ENCODE measurements around the gene GINS2.

The GINS2 gene

DNA sequence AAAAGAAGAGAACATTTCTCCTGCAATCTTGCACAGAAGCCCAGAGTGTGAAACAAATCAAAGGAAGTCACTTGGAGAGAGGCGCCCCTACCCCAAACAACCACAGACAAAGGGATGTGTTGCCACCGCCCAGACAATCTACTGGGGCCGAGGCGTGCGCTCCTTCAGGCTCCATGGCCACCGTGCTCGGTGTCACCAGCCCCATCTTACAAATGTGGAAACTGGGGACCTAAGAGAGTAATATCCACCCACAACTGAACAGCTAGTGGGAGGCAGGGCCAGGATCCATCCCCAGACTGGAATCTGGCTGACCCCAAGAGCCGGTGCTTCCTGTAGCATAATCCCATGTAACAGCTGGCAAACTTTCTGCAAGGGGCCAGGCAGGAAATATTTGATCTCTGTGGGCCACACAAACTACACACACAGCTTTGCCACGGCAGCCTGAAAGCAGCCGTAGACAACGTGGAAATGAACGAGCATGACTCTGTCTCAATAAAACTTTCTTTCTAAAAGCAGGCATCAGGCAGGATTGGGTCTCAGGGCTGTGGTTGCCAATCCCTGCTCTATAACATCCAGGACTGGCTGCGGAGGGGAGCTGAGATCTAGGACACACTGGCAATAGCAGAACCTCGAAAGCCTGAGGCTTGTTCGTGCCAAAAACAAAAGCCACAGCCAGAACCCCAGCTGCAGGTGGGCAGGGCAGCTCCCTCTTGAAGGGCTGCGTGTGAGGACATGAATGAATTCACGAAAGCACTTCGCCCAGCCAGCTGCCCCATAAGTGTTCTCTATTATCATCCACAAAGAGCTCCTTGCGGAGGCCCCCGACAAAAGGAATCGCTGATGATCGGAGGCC is 26.6 kb upstream of the GINS2 start:
- DNase-seq, result no peak

DNA sequence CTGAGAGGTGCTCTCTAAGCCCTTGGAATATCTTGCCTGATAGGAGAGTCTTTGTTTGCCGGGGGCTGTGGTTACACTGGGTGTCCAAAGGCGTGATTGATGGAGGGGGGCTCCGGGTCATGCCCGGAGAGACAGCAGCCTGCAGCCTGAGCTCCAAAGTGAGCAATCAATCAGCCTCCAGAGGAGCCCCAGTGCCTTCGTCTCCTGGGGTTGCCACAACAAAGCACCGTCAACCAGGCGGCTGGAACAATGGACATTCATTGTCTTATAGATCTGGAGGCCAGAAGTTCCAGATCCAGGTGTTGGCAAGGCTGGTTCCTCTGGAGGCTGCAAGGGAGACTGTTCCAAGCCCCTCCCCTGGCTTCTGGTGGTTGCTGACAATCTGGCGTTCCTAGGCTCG is 24.0 kb upstream of the GINS2 start:
- DNase-seq, result no peak

DNA sequence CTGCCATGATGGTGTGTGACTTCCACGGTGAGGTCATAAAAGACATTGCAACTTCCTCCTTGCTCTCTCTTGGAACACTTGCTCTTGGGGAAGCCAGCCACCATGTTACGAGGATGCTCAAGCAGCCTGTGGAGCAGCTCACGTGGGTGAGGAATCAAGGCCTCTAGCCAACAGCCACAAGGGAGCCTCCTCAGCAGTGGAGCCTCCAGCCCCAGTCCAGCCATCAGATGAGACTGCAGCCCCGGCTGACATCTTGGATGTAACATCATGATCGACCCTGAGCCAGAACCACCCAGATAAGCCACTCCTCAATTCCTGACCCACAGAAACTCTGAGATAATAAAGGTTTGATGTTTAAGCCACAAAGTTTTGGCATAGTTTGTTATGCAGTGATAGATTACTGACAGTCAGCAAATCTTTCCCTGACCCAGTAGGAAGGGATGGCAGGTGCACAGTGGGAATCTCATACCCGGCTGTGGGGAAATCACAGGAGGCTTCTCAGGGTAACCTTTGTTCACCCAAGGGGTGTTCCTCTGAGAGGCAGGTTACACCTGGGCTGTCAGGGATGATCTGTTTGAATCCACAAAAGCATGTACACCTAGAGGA is 23.3 kb upstream of the GINS2 start:
- no peak for DNase-seq

DNA sequence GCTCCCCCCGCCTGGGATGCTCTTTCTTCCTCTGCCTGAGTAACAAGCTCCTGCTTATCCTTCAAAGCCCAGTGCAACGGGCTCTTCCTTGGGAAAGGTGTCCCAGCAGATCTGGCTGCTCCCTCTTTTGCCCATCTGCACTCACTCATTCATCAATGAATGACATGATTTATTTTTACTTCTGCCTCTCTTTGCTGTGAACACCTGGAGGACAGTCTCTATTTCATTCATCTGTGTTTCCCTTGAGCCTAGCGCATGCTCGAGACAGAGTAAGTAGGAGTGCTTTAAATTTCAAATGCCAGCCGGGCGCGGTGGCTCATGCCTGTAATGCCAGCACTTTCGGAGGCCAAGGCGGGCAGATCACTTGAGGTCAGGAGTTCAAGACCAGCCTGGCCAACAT is 22.0 kb upstream of the GINS2 start:
- DNase-seq, result no peak

DNA sequence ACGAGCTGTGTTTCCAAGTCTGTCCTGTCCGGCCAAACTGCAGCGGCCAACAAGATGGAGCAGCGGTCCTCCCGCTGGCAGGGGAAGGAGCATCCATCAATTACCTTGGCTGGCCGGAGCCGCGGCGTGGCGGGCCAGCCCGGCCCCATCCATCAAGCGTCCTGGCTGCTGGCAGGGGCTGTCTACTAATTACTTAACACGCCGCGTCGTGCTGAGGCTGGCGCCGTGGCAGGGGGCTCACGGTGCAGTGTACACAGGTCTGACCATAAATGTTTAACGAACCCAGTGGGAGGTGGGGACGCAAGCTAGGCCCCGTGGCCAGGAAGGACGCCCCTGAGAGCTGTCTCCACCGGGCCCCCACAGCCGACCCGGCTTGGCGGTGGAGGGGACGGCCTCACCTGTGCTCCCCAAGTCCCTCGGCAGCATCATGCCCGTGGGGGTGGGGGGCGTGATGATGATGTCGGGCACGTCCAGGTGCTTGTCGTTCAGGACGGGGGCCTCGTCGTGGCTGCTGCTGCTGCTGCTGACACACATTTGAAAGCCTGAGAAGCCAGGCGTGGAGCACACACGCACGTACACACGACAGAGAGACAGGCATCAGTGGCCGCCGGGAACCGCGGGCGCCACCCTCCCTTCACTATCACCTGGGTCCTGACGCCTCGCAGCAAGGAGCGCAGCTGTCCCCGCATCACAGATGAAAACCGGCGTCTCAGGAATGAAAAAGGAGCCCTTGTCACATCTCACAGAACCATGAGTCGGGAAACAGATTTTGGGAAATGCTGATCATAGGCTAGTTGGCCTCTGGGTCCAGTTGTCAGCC is 21.2 kb upstream of the GINS2 start:
- DNase-seq, result no peak

DNA sequence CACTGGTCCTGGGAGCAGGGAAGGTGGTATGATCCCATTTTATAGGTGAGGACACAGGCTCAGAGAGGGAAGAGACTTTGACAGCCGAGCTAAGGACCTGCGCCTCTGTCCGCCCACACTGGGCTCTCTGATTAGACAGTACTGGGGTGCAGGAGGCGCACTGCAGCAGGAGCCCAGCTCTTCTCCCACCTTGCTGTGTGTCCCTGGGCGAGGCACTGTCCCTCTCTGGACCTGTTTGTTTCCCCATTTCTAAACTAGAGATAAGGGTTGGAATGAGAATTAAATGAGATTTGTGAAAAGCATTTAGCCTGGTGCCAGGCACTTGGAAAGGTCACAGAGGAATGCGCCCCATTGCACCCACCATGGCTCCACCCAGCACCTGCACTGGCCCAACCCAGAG is 19.6 kb upstream of the GINS2 start:
- DNase-seq, result no peak

DNA sequence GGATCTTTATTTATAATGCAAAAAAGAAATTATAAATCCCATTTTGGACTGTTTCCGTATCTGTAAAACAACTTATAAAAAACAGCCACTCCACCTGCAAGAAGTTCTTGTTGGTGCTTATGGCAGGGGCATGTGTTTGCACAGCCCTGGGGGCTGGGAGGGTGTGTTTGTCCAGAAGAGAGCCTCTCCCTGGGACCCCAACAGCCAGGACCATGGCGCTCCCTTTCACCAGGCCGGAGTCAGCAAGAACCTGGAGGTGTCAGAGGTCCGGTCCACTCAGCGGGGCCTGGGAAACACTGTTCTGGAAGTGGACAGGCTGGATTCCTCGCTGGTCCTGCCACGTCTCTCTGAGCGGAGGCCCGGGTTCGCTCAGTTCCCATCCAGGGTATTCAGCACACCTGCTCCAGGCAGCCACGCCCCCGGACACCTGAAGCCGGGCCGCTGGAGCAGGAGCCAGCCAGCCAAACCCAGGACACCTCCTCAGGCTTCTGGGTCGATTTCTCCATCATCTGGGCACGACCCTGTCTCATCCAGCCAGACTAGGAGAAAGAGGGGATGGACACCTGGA is 18.9 kb upstream of the GINS2 start:
- DNase-seq, result no peak

DNA sequence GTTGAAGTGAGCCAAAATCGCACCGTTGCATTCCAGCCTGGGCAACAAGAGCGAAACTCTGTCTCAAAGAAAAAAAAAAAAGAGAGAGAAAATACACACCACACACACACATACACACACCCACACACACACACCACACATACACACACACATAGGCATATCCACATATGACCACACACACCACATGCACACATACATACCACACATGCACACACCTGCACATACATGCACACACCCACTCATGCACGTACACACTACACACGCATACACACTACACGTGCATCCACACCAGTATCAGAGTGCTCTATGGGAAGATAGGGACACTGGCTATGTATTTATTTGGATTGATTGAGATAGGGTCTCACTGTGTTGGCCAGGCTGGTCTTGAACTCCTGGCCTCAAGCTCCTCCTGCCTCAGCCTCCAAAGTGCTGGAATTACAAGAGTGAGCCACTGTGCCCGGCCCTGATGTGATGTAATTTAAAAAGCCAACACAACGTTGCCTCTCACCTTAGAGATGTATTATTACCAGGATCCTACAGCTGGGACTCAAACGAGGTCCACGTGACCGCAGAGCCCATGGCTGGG is 17.8 kb upstream of the GINS2 start:
- DNase-seq, result no peak

DNA sequence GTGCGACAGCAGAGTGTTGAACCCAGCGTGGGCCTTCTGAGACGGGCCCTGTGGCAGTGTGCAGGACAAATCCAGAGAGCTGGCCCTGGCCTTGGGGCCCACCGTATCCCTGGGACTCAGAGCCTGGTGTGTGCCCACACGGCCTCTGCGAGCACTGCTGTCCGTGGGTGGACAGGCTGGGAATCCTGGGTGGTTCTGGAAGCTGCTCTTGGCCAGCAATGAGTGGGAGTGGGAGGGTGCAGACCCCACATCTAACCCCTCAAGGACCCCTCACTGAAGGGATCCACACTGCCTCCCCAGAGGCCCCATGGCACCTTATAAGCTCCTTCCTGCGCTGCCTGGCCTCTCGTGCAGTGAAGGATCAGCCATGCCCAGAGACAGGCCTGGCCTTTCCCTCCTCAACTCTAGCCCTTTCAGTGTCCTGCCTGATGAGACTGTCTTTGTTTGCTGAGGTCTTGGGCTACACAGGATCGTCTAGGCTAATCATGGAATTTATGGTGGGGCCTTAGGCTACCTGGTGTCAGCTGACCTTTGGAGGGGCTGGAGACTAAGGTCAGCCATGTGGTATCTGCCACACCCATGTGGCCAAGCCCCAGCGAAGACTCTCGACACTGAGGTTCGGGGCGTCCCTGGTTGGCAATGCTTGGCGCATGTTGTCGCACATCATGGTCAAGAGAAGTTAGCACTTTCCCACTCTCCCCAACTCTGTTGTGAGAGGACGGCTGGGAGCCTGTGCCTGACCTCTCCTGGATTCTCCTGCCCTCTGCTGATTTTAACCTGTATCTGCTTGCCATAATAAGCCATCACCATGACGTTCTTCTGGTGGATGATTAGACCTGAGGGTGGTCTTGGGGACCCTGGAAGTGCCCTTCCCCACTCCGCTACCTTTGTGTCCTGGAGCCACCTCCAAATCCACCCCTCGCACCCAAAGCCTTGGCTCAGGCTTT is 16.4 kb upstream of the GINS2 start:
- DNase-seq, result no peak

DNA sequence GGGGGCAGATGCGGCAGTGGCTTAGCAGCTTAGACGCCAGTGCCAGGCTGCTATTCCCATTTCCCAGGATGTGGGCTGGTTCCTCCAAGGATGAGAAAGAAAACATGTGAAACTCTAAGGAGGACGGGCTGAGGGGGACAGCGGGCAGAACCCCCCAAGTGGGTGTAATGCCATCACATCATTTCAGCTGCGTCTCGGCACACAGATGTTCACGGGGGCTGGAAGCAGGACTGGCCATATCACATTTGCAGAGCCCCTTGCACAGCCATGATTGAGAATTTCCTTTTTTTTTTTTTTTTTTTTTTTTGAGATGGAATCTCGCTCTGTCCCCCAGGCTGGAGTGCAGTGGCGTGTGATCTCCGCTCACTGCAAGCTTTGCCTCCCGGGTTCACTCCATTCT is 15.3 kb upstream of the GINS2 start:
- no peak for DNase-seq

DNA sequence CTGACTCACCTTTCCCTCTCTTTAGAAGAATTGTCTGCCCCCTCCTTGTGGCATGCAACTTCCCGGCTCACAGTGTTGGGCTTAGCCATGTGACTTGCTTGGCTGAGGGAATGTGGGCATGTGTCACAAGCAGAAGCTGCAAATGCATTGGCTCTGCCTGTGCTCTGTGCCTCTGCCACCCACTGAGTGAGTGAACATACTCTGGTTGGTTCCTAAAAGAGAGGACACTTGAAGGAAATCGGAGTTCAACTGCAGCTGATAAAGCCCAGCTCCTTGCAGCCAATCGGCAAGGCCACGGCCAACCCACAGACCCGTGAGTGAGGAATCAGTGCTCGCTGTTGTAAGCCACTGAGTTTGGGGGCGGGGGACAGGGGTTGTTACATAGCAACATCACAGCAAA is 10.9 kb upstream of the GINS2 start:
- no peak for DNase-seq

DNA sequence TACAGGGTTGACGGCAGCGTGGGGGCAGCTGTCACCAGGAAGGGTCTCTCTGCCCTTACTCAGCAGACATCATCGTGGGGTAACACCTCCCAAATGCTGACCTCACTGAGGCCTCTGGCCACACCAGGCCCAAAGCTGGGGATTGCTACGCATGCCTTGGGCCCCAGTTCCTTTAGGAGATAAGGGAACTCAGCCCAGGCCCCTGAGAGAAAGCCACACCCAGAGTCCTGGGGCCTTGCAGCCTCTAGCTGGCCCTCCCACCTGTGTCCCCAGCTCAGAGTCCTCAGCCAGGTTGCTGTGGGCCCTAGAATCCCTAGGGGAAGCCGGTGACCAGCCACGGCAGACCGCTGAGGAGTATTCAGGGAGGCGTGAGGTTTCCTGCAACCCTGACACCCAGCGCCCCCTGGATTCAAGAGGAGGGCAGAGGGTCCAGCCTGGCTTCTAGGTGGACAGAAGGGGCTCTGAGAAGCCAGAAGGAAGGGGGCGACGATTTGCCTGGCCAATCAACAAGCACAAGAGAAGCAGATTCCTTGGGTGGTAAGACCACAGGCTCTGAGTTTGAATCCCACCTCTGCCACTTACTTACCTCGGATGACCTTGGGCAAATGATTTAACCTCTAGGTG is 10.3 kb upstream of the GINS2 start:
- no peak for DNase-seq

DNA sequence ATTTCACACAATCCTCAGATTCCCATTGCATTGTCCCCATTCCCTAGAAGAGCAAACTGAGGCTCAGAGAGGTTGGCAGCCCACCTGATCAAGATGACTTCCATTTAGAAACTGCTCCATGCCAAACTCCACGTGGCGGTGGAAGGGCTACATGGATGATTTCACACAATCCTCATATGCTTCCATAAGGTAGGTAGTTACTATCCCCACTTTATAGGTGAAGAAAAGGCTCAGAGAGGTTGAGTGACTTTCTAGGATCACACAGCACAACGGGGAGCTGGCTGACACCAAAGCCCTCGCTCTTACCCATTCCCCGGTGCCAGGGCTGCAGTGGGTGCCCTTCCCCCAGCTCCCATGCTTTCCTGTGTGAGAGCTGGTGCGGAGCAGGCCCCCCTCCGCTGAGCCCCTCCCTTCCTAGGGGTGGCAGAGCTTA is 9.7 kb upstream of the GINS2 start:
- DNase-seq, result no peak

DNA sequence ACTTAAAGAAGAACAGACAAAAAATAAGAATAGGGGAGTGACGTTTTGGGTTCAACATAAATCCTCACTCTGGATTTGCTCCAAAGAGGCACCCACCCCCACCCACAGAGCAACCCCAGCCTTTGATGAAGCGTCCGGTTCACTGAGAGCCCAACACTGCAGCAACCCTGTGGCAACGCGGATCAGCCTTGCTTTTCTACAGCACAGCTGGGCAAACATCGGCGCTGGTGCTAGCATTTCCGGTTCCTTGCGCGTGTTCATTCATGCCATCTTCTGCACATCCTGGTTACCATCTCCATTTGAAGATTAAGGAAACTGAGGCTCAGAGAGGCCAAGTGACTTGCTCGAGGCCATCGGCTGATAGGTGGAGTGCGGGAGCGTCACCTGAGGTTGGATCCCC is 8.7 kb upstream of the GINS2 start:
- no peak for DNase-seq

DNA sequence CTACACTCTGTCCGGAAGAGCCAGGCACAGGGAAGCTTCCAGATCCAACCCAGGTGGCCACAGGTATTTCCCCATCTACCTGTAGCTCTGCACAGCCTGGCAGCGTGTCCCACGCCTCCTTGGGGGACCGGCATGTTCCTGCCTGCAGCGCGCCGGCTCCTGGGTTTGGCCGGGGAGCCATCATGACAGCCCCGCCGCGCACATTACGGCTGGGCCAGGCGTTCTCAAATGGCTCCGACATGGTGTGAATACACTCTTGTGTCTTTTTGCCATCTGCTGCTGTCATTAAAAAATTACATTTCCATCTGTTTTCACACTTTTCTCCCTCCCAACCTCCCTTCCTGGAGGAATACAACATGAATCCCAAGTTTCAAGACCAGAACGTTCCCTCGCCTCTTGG is 8.0 kb upstream of the GINS2 start:
- DNase-seq, result no peak

DNA sequence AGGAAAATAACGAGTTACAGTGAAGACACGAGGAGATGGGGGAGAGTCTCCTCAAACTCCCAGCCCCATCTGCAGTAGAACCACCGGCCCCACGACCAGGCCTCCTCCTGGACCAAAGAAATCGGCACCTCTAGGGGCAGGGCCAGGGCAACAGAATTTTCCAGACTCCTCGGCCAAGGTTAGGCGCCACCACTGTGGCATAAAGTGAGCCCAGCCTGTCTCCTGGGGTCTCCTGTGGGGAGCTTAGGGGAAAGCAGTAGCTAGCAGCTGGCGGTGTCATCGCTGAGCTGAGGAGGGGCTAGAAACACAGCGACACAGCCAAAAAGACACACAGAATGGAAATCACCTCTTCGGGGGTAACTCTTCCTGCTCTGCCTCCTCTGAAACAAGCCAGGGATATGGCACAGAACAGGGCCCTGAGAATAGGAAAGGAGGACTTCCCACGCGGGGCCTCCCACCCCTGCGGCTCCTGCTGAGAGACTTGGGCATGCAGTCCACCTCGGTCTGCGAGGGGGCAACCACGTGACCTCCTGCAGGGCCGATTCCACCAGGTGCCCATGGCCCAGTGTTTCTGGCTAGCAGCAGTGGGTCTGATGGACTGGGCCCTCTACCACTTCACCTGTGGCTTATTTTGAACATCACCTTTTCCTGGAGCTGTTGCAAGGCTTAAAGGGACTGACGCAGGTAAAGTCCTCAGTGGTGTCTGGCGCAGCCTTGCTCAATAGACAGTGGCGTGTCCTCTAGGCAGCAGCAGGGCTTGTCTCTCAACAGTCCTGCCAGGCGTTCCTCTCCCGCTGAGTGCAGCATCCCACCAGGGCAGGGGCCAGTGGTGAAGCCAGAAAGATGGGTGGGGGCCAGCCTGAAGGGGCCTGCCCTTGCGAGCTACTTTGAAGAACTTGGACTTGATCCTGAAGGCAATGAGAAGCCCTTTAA is 6.7 kb upstream of the GINS2 start:
- no peak for DNase-seq

DNA sequence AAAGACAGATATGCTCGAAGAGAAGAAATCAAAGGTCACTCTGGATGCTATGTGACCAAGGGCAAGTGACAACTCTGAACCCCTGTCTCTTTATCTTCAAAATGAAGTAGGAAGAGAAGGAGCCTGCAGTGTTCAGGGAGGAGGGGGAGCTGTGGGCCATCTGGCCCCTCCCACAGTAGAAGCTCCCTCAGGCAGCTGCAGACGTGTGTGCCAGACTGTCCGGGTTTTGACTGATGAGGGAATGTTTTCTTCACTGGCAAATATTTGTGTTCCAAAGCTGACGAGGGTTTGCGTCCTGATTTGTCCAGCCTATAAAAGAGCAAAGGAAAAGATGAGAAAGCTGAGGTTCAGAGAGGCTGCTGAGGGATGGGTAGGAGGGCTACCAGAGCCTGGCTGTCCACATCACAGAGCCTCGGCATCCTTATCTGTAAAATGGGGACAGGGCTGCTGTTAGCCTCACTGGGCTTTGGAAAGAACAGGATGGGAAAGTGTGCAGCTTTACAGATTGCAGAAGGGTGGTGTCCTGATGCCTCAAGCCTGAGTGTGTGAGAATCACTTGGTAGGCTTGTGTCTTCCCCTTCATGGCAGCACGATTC is 1.8 kb upstream of the GINS2 start:
- no peak for DNase-seq

DNA sequence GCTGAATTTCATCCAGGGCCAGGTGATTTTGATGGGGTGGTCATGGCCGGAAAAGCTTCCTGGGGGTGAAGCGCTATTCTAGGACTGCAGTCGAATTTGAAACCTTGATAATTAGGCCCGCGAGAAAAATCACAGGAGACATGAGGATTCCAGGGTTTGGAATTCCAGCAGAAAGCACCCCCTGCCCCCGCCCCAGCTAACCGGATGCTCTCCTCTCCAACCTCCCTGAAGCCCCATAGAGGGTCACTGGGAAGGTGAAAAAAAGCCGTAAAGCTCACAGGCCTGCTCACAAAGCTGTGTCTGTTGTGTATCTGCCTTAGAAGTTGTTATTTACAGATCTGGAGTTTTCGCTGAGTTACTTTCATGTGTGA is 1.2 kb upstream of the GINS2 start:
- no peak for DNase-seq

DNA sequence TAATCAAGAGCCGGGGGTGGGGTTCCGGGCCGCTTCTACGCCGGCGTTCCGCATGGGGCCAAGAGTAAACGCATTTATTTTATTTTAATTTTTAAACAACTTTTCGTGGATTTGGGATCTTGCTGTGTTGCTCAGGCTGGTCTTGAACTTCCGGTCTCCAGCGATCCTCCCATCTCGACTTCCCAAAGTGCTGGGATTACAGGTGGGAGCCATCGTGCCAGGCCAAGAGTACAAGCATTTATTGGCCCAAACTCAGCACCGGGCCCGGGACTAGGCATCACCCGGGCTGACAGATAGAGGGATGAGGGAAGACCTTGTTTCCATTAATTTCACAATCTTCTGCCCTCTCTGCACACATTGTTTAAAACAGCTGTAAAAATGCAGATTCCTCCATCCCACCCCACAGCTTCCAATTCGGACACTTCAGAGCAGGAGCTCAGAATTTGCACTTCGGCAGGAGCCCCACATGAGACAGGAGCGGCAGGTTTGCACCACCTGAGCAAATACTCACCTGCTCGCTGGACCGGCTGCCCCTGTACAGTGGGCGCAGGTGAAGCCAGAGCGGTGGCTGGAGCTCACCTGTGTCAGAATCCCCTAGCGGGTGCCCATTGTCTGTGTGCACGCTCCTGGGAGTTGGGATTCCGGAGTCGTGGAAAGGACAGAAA is 663 bp upstream of the GINS2 start:
- DNase-seq, result no peak

Data from CD4-positive, alpha-beta T cell treated with Interleukin-10 for 1 hour (primary cell).